GM21576 (cell line): ENCODE results near the gene CD1B.
"Not testable (repeated sequence)": the region's sequence is repeated elsewhere in the genome, so short reads cannot be mapped to it uniquely, and the experiment has no call there.

Experiments
- ATAC-seq: cut with Tn5 transposase; IDR thresholded peaks from one replicate; pipeline ENCODE4 v1.9.1; 2021; ENCODE audit warnings: mild to moderate bottlenecking, moderate library complexity; ENCODE audit not compliant: unreplicated experiment

Gene CD1B

GRCh38 chr1:158331481-158332150 is at the start of gene CD1B:
Gene CD1B (minus strand): TSS chr1:158331531. CDS start chr1:158331423, 108 bp downstream.
- no peak for ATAC-seq

DNA sequence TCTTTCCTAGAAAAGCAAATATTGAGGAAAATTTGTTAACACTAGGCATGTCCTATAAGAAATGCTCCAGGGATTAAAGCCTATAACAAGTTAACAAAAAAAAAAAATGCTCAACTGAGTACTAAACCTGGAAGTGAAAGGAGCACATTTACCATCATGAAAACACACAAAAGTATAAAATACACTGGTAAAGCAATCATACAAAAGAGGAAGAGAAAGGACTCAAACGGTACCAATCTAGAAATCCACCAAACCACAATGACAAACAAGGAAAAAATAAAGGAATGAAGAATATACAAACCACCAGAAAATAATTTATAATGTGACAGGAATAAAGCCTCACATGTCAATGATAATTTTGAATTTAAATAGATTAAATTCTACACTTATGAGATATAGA is 43.5 kb upstream of the CD1B start:
- ATAC-seq: no peak

DNA sequence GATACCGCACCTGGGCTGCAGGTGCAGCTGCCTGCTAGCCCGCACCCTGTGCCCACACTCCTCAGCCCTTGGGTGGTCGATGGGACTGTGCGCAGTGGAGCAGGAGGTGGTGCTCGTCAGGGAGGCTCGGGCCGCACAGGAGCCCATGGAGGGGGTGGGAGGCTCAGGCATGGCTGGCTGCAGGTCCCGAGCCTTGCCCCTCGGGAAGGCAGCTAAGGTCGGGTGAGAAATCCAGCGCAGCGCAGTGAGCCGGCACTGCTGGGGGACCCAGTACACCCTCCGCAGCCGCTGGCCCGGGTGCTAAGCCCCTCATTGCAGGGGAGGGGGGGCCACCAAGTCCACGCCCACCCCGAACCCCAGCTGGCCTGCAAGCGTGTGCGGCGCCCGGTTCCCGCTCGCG is 42.8 kb upstream of the CD1B start:
- ATAC-seq: not testable (repeated sequence)

DNA sequence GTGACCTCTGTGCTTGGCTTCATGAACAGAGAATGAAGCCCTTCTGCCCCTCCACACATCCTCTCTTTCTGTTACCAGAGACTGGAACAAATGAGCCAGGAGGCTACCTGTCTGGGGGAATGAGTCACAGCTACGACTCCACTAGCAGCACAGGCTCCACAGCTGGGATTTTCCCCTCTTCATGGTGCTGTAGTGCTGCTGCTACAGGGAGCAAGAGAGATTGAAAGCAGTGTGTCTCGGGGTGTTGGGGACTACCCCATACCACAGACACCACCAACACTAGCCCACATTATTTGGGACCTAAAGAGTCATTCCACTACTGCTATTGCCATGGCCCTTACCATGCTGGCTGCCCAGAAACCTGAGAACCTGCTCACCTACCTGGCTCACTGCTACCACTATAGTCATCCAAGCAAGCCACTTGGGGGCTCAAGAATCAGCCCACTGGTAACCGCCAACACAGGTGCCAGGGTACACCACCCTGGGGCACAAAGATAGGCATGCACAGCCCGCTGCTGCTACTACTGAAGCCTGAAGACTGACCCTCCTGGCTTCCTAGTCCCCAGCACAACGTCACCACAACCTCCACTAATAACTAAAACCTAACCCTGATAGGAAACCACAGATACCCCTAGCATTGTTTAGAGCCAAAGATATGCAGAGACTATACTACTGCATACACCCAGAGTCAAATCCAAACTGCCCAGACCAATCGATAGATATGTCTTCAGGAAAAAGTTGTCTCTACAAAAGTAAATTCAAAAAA is 40.0 kb upstream of the CD1B start:
- ATAC-seq: peak; percentile 94

- ATAC-seq: no peak
Observed at GRCh38 chr1:158366783-158367182, 35.5 kb upstream of the CD1B start.

- no peak for ATAC-seq
Observed at GRCh38 chr1:158362941-158363340, 31.6 kb upstream of the CD1B start.

- ATAC-seq: no peak
Observed at GRCh38 chr1:158362482-158362881, 31.2 kb upstream of the CD1B start.

DNA sequence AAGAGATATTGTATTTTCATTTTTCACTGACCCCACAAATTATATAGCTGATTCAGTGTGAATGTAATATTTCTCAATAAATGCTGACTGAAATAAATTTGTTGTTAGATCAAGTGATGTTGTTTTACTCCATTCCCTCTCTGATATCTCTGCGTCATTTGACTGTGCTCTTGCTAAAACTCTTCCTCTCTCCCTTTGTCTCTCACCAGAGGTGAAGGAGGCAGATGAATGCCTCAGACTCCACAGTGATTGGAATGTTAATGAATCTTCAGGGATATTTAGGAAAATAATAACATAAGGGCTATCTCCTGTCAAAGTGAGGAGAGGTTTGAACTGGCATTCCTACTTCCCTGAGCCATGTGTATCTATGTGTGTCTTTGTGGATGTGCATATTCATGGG is 26.1 kb upstream of the CD1B start:
- ATAC-seq: no peak

GRCh38 chr1:158356616-158357015 is 25.3 kb upstream of the CD1B start:
- no peak for ATAC-seq

DNA sequence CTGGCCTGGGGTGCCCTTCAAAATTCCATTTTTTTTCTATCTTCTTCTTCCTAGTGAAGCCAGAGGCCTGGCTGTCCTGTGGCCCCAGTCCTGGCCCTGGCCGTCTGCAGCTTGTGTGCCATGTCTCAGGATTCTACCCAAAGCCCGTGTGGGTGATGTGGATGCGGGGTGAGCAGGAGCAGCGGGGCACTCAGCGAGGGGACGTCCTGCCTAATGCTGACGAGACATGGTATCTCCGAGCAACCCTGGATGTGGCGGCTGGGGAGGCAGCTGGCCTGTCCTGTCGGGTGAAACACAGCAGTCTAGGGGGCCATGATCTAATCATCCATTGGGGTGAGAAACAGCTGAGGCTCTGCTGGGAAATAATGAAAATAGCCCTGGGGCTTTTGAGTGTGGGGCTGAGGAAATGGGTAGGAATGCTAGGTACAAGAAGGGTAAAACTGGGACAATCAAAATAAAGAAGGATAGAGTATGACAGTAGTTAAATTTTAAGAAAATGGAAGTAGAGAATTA is 24.5 kb upstream of the CD1B start:
- ATAC-seq: no peak

DNA sequence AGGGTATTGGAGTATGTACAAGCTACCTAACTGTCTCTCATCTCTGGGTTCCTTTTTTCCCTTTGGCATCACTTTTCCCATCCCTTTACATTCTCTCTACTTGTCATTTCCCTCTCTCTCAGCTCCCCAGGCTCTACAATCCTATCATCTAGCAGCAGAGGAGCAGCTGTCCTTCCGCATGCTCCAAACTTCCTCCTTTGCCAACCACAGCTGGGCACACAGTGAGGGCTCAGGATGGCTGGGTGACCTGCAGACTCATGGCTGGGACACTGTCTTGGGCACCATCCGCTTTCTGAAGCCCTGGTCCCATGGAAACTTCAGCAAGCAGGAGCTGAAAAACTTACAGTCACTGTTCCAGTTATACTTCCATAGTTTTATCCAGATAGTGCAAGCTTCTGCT is 22.9 kb upstream of the CD1B start:
- ATAC-seq: no peak

- no peak for ATAC-seq
Observed at GRCh38 chr1:158353303-158354075, 22.2 kb upstream of the CD1B start, which contains the start of gene CD1E. Gene CD1E (plus strand): TSS chr1:158353894. CDS start chr1:158353989, 95 bp downstream.

GRCh38 chr1:158348946-158349345 is 17.6 kb upstream of the CD1B start:
- not testable (repeated sequence) for ATAC-seq

DNA sequence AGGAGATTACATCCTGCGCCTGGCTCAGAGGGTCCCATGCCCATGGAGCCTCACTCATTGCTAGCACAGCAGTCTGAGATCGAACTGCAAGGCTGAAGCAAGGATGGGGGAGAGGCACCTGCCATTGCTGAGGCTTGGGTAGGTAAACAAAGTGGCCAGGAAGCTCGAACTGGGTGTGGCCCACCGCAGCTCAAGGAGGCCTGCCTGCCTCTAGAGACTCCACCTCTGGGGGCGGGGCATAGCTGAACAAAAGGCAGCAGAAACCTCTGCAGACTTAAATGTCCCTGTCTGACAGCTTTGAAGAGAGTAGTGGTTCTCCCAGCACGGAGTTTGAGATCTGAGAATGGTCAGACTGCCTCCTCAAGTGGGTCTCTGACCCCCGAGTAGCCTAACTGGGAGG is 5.1 kb upstream of the CD1B start:
- not testable (repeated sequence) for ATAC-seq

GRCh38 chr1:158335213-158335532 is 3.8 kb upstream of the CD1B start:
- ATAC-seq: no peak

DNA sequence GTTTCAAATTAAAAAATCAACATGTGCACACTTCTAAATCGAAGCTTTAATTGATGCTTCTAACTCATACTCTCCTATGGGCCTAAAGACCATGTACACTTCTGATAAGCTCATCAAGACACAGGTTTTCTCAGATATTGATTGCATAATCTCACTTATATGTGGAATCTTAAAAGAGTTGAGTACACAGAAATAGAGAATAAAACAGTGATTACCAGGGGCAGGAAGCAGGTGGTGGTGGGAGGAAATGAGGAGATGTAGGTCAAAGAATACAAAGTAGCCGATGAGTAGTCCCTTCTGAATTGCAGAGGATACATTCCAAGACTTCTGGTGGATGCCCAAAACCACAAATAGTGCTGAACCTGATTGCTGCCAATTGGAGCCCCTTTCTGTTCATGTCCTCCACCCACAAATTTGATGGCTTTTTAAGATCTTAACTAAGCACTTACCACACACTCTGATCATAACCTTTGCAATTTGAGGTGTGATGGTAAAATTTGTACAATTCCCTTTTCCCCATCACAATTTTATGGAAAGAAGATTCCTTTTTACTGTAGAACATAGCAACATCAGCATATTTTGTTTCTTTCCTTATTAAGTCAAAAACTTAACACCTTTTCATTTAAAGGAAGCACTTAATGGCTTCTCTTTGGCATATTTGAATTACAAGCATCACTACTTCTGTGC is 3.3 kb upstream of the CD1B start:
- no peak for ATAC-seq

- no peak for ATAC-seq
Observed at GRCh38 chr1:158333405-158334155, 2.2 kb upstream of the CD1B start.

DNA sequence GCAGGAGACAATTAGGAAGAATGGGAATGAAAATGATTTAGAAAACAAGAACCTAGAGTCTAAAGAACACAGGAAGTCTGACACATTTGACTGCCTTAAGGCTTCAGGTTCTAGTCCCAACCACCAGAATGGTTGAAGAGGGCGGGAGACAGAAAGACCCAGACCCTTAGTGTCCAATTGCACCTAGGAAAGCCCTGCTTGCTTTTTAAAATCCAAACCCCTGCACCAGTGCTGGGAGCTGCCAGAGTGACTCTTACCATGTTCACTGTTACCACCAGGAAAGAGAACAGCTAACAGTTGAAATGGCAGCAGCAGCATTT is 265 bp downstream of the CD1B start:
- ATAC-seq: no peak

DNA sequence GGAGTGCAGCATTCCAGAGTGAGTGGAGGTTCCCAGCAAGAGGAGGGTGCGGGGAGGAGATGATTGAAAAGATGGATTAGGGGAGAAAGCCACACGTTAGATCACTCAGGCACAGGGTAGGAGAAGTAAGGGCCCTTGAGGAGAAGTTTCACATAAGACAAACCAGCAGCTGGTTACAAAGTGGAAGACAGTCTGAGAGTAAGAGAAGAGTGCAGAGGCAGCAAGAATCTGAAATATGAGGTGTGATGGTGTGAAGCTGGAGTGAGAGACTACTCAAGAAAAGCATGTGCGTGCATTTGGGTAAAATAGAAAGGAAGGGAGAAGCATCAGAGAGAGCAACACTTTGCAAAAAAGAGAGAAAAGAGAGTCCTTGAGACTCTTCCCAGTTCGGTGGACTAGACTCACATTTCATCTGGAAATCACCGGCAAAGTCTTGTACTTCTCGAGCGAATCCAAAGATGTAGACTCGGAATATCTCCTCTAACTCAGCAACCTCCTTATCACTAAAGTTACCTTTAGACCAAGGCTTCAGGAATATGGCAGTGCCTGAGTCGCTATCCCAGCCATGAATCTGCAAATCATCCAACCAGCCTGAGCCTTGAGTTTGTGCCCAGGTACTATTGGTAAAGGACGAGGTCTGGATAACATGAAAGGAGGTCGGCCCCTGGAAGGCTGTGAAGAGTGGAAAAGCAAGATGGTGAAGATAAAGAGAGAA is 783 bp downstream of the CD1B start:
- ATAC-seq: no peak

DNA sequence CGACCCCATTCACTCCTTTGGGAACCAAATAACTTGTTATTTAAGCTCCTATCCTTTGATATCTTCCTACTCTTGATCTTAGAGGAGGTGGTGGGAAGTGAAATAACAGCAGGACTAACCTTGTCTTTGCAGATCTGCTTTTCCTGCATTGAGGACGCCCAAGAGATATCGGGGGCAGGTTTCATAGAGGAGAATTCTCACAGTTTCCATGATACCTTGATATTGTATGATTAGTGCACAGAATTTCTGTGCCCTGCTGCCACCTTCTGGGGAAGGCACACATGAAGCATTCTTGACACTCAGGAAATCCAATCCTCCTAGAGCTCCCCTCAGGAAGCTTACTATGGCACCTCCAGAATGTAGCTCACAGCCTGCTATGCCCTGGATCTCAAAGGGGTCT is 1.6 kb downstream of the CD1B start:
- no peak for ATAC-seq
